Left lung (tissue), 10 donors: ENCODE measurements around the gene FBXO24. TPM values are rescaled to one million over a fixed set of nuclear protein-coding genes. Genes with fewer than 3 reads are reported as not detected.
"Not testable (repeated sequence)": the region's sequence is repeated elsewhere in the genome, so short reads cannot be mapped to it uniquely, and the experiment has no call there.

Experiments used
- ATAC-seq: fragments of 200-7000 bp; cut with Tn5 transposase; one replicate; pipeline ENCODE4 v1.9.1; 2020; ENCODE audit warnings: moderate library complexity
- DNase-seq, 4 donors: peaks; one replicate each; pipeline ENCODE4 v3.0.0-alpha.2; 2013 to 2020
- H3K27ac ChIP-seq, 2 donors: fragments of 200-600 bp; sonication (generic) in 1 of 2; one replicate each; pipeline versions ENCODE4 v1.5.0 to v1.8.0; 2020 to 2021
- H3K27me3 ChIP-seq, 2 donors: fragments of 200-600 bp; sonication (generic) in 1 of 2; one replicate each; pipeline versions ENCODE4 v1.5.0 to v1.8.0; 2020 to 2021
- H3K36me3 ChIP-seq, 2 donors: fragments of 200-600 bp; sonication (generic) in 1 of 2; one replicate each; pipeline versions ENCODE4 v1.5.0 to v1.8.0; 2020 to 2021
- H3K4me1 ChIP-seq, 2 donors: fragments of 200-600 bp; one replicate each; pipeline ENCODE4 v1.8.0; 2021
- H3K4me3 ChIP-seq, 2 donors: fragments of 200-600 bp; sonication (generic) in 1 of 2; one replicate each; pipeline versions ENCODE4 v1.5.0 to v1.8.0; 2020 to 2021; ENCODE audit warnings: mild to moderate bottlenecking in 1 of 2
- H3K9me3 ChIP-seq, 2 donors: fragments of 200-600 bp; sonication (generic) in 1 of 2; one replicate each; pipeline versions ENCODE4 v1.5.0 to v1.8.0; 2020 to 2021
- intact Hi-C, 2 donors: fragments of 100-400 bp; cut with DNase I; formaldehyde crosslinking; loops; one replicate each; pipeline versions ENCODE4 v1.11.2 to v1.14.2; 2022
- polyA plus RNA-seq, 6 donors: library from polyadenylated mRNA; unstranded; fragments of 120-200 nt; gene quantifications; one replicate each; pipeline ENCODE4 v1.2.1, GENCODE V29; 2013; ENCODE audit not compliant: insufficient read length in 6 of 6
- total RNA-seq, 2 donors: library from RNA; stranded (reverse); fragmentation: NEBNext Ultra II Directional; extraction: Animal tissue kit (Norgen Biotek cat#: 25700); gene quantifications; one replicate each; pipeline ENCODE4 v1.2.1, GENCODE V29; 2021
- TF ChIP-seq, protein P1 (sequence below), 2 donors: fragments of 200-600 bp; sonication (generic) in 1 of 2; IDR thresholded peaks; one replicate each; pipeline versions ENCODE4 v1.5.0 to v1.8.0; 2021; ENCODE audit warnings: antibody characterized with exemption in 2 of 2
- donor health status: DM: no; HTN: yes; CAD: no.
- donor health status: DM: no; HTN: no; CAD: no.

The FBXO24 gene
- total and polyA plus RNA-seq, 8 donors = 0.37 to 5.5 (median 4.7) TPM

DNA sequence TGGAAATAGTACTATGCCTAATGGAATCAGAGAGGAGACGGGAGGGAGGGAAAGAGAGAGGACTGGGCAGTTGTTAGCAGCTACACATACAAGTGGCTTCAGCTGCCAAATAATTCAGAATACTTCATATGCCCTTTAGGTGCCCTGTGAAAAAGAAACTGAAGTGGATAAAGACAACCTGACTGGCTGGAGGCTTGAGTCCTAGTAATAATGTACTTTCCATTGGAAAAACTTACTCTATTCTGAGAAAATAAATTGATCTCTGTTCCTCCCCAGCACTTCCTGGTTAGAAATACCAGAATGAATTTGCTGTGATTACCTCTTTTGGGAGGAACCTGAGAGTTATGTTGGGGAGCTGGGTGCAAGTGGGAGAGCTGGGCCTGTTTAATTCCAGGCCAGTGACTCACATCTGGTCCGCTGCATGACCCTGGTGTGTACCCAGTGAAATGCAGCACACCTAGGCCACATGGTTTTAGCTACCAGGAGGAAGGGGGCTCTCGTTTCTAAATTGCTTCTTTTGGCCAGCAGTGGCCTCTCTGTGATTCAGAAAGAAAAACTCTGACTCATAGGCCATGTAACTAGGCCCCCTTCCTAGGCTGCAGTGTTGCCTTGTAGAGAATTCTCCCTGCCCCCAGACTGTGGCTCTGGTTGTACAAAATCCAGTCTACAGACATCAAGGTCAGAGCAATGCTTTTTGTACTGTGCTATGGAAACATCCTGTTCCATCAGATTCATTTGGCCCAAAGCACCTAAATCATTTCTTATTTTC lies 40.6 kb upstream of the FBXO24 start:
- Histone ChIP-seq H3K36me3 (peaks cover 0 to 4% of the 10 kb centered on the region in 2 donors), H3K4me3 (no peak overlapping the region), H3K27me3 (no peaks in the 10 kb centered on the region), H3K9me3 (no peaks in the 10 kb centered on the region), H3K27ac (peak overlapping the region; percentile 82 to 89), H3K4me1 (peaks cover 46 to 80% of the 10 kb centered on the region in 2 donors)
- intact Hi-C loops = no loop called here
- TF ChIP-seq, protein P1, sequence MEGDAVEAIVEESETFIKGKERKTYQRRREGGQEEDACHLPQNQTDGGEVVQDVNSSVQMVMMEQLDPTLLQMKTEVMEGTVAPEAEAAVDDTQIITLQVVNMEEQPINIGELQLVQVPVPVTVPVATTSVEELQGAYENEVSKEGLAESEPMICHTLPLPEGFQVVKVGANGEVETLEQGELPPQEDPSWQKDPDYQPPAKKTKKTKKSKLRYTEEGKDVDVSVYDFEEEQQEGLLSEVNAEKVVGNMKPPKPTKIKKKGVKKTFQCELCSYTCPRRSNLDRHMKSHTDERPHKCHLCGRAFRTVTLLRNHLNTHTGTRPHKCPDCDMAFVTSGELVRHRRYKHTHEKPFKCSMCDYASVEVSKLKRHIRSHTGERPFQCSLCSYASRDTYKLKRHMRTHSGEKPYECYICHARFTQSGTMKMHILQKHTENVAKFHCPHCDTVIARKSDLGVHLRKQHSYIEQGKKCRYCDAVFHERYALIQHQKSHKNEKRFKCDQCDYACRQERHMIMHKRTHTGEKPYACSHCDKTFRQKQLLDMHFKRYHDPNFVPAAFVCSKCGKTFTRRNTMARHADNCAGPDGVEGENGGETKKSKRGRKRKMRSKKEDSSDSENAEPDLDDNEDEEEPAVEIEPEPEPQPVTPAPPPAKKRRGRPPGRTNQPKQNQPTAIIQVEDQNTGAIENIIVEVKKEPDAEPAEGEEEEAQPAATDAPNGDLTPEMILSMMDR (IDR thresholded peaks at IDR 0.05) = no peak
- DNase-seq (peak in 1 of 4 donors; percentile 42), ATAC-seq (peak; percentile 82)

DNA sequence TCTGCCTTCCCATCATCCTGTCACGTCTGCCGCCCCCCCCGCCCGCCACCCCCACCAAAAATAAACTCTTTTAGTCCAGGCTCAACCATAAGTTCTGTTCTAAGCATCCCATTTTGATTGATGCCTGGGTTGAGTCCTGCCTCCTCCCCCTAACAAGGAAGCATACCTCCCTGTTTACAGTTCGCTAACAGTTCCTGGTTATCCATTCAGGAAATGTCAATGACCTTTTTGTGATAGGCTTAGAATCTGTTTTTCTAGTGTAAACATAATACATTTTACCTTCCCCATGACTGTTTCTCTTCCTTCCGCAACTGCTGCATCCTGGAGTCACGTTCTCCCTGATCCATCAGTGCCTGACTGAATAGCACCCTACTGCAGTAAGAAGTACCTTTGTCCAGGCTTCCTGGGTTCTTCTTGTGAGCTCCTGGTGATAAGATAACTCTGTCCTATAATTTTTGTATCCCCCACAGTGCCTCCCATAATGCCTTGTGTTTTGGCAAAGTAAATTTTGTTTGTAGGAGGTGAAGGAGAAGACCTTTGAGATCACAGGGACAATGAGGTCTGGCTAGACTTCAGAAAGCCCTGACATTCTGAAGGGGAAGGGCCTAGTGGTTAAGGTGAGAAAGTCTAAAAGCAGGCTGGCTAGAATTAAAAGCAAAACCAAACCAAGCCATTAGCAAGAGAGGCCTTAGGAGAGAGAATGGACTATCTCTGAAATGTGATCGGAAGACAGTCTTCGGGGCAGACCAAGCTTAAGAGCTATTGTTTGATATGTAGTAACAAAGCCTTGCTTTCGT lies 39.8 kb upstream of the FBXO24 start:
- Histone ChIP-seq H3K9me3 (no peaks in the 10 kb centered on the region), H3K27me3 (no peaks in the 10 kb centered on the region), H3K27ac (peak overlapping the region; percentile 82 to 89), H3K4me3 (no peak overlapping the region), H3K4me1 (peaks cover 46 to 76% of the 10 kb centered on the region in 2 donors), H3K36me3 (peaks cover 0 to 7% of the 10 kb centered on the region in 2 donors)
- intact Hi-C loops = no loop called here
- DNase-seq (no peak), ATAC-seq (peak; percentile 39)
- TF ChIP-seq, protein P1 (IDR thresholded peaks at IDR 0.05) = no peak

DNA sequence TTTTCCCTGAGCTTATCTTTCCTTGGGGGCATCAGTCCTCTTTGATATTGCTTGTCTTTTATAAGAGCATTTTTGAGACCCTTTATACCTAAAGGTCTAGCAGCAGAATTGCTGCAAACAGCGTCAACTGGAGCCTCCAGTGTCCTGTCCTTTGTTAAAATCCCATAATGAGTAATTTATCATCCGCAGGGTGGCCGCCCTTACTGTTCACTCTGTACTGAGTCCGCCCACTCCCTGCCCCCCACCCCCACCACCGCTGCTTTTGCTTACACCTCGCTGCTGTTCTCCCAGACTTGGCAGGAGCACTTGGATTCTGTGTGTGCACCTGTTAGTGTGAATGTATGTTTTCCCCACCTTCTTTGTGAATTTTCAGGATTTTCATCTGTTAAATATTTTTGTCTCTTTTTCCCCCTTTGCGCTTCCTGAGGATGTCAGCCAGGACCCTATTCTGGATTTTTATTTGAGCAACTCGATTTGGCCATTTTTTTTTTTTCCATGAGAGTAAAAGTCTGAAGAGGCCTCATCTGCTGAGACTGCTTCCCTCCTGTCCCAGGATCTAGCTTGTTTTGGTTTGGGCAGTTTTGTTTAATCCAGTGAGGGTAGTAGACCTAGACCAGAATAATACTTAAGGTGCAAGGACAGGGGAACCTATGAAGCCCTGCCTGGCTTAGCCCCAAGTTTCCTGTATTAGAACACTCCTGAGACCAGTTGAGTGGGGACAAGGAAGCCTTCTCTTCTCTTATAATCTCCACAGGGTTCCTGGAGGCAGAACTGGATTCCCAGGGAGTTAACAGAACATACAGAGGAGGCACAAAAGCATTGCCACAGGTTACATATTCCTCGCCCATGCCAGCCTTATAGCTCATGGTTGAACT lies 39.0 kb upstream of the FBXO24 start:
- no peaks in the 10 kb centered on the region for H3K9me3 ChIP-seq
- ATAC-seq (peak; percentile 13), DNase-seq (no peak)
- TF ChIP-seq, protein P1 (IDR thresholded peaks at IDR 0.05) = no peak
- H3K4me1 ChIP-seq = peaks cover 46 to 74% of the 10 kb centered on the region in 2 donors
- peak overlapping the region; percentile 82 to 89 for H3K27ac ChIP-seq
- intact Hi-C loops = no loop called here
- H3K36me3 ChIP-seq = peaks cover 0 to 14% of the 10 kb centered on the region in 2 donors
- no peaks in the 10 kb centered on the region for H3K27me3 ChIP-seq
- no peak overlapping the region for H3K4me3 ChIP-seq

DNA sequence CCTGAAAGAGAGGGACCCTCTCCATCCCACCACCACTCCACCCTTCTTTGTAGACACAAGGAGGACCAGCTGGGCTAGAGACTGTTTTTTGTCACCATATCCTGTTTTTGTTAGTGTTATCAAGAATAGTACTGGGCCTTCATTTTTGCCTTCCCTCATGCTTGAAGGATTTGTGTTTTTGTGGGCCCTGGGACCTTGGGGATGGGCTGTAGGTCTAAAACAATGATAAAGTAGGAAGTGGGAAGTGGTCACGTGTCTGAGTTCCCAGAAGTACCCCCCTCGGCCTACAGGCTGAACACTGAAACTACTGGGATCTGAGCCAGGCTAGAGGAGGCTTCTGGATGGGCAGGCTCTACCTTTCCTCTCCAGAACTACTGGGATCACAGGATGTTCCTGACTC lies 38.3 kb upstream of the FBXO24 start:
- TF ChIP-seq, protein P1 (IDR thresholded peaks at IDR 0.05) = no peak
- peak in 1 of 4 donors; percentile 51 for DNase-seq
- peak; percentile 19 for ATAC-seq
- no peaks in the 10 kb centered on the region for H3K9me3 ChIP-seq
- no peaks in the 10 kb centered on the region for H3K27me3 ChIP-seq
- no peak overlapping the region for H3K4me3 ChIP-seq
- H3K27ac ChIP-seq = peak overlapping the region; percentile 82 to 89
- H3K4me1 ChIP-seq = peaks cover 46 to 74% of the 10 kb centered on the region in 2 donors
- peaks cover 0 to 21% of the 10 kb centered on the region in 2 donors for H3K36me3 ChIP-seq
- intact Hi-C loops = no loop called here

DNA sequence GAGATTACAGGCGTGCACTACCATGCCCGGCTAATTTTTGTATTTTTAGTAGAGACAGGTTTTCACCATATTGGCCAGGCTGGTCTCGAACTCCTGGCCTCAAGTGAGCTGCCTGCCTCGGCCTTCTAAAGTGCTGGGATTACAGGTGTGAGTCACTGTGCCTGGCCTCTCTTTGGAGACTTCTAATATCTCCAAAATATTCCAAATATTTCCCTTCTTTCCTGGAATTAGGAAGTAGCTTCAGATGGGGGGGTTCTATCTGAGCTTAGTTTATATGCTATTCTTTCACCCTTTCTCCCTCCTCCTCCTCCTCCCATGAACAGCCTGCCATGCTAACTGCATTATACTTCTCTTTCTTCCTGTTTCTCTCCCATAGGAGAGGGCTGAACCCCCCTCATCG lies 37.7 kb upstream of the FBXO24 start:
- Histone ChIP-seq H3K36me3 (peaks cover 0 to 26% of the 10 kb centered on the region in 2 donors), H3K4me1 (peaks cover 46 to 71% of the 10 kb centered on the region in 2 donors), H3K27ac (peak overlapping the region; percentile 82 to 89)
- ATAC-seq, DNase-seq, H3K4me3 ChIP-seq, H3K9me3 ChIP-seq, H3K27me3 ChIP-seq, intact Hi-C loops: not testable (repeated sequence)
